SK-N-SH (cell line): ENCODE data around the gene ANKRD33B. TPM values are rescaled to one million over a fixed set of nuclear protein-coding genes. Genes with fewer than 3 reads are reported as not detected.

ENCODE experiments used
- CTCF ChIA-PET: fragments of 300-600, 350-600 bp; formaldehyde crosslinking; extraction: SDS; loops from one replicate; lab custom pipeline; 2021; lab: Yijun Ruan, JAX
- POLR2A ChIA-PET: fragments of 350-600 bp; sonication (Branson Sonifier 250); formaldehyde crosslinking; extraction: SDS; loops from one replicate; lab custom pipeline; 2020; ENCODE audit warnings: antibody characterized with exemption, inconsistent platforms; lab: Yijun Ruan, JAX
- DNase-seq: peaks from one replicate; pipeline ENCODE4 v3.0.0; 2012
- H2AFZ ChIP-seq: fragments of 200-600 bp; sonication (generic); 2 replicates; pipeline ENCODE4 v1.8.1; 2016; ENCODE audit warnings: antibody characterized with exemption, mild to moderate bottlenecking, low read depth
- H3F3A ChIP-seq: fragments of 200-600 bp; sonication (generic); replicated peaks from 2 replicates; pipeline ENCODE3; 2016; ENCODE audit warnings: antibody characterized with exemption, mild to moderate bottlenecking; ENCODE audit not compliant: insufficient read depth
- H3K27ac ChIP-seq, 2 experiments: fragments of 200-500 bp in 1 of 2; fragments of 200-600 bp in 1 of 2; sonication (Bioruptor generic) in 1 of 2; sonication (generic), shearing (Covaris generic) in 1 of 2; 2 replicates each; pipeline versions ENCODE4 v1.5.1 to v1.6.1; 2014 to 2016; ENCODE audit warnings: low read depth in 2 of 2, inconsistent platforms in 1 of 2, low read length in 1 of 2, mild to moderate bottlenecking in 1 of 2, mixed read lengths in 1 of 2
- H3K27me3 ChIP-seq: fragments of 200-600 bp; sonication (generic), shearing (Covaris generic); 2 replicates; pipeline ENCODE4 v1.6.1; 2016; ENCODE audit warnings: mixed run types; ENCODE audit not compliant: insufficient read depth
- H3K36me3 ChIP-seq, 2 experiments: fragments of 200-500 bp in 1 of 2; fragments of 200-600 bp in 1 of 2; sonication (Bioruptor generic) in 1 of 2; sonication (generic) in 1 of 2; replicated peaks in 1 of 2; 2 replicates each; pipeline versions ENCODE3 to v1.5.1; 2014 to 2016; ENCODE audit warnings: low read length in 1 of 2, mild to moderate bottlenecking in 1 of 2; ENCODE audit not compliant: insufficient read depth in 2 of 2, control insufficient read depth in 1 of 2
- H3K4me1 ChIP-seq, 2 experiments: fragments of 200-500 bp in 1 of 2; fragments of 200-600 bp in 1 of 2; sonication (Bioruptor generic) in 1 of 2; sonication (generic), shearing (Covaris generic) in 1 of 2; 2 replicates each; pipeline versions ENCODE4 v1.5.1 to v1.6.1; 2014 to 2016; ENCODE audit warnings: low read depth in 1 of 2, low read length in 1 of 2, mixed run types in 1 of 2; ENCODE audit not compliant: insufficient read depth in 2 of 2, control insufficient read depth in 1 of 2
- H3K4me2 ChIP-seq: fragments of 200-600 bp; sonication (generic), shearing (Covaris generic); 2 replicates; pipeline ENCODE4 v1.6.1; 2017; ENCODE audit warnings: mixed run types
- H3K4me3 ChIP-seq, 2 experiments: fragments of 200-500 bp in 1 of 2; fragments of 200-600 bp in 1 of 2; sonication (Bioruptor generic) in 1 of 2; sonication (generic), shearing (Covaris generic) in 1 of 2; 2 replicates each; pipeline versions ENCODE4 v1.5.1 to v1.8.1; 2014 to 2016; ENCODE audit warnings: low read depth in 2 of 2, inconsistent platforms in 1 of 2, low read length in 1 of 2, mild to moderate bottlenecking in 1 of 2, mixed read lengths in 1 of 2, moderate library complexity in 1 of 2
- H3K79me2 ChIP-seq: fragments of 200-600 bp; sonication (generic); 2 replicates; pipeline ENCODE4 v1.8.1; 2017; ENCODE audit warnings: mild to moderate bottlenecking; ENCODE audit not compliant: insufficient read depth
- H3K9ac ChIP-seq: fragments of 200-600 bp; sonication (generic); 2 replicates; pipeline ENCODE4 v1.6.1; 2017; ENCODE audit warnings: mixed run types
- H3K9me2 ChIP-seq: fragments of 200-600 bp; sonication (generic); 2 replicates; pipeline ENCODE4 v1.6.1; 2017; ENCODE audit warnings: mixed run types
- H3K9me3 ChIP-seq: fragments of 200-600 bp; sonication (generic); 2 replicates; pipeline ENCODE4 v1.6.1; 2017; ENCODE audit warnings: mixed run types, mild to moderate bottlenecking, moderate library complexity
- H4K20me1 ChIP-seq: fragments of 200-600 bp; sonication (generic); 2 replicates; pipeline ENCODE4 v1.6.1; 2017; ENCODE audit warnings: mild to moderate bottlenecking, mixed run types; ENCODE audit not compliant: insufficient read depth
- CHD2 ChIP-seq: fragments of 150-350 bp; IDR thresholded peaks from 2 replicates; pipeline ENCODE4 v1.6.1; 2018; ENCODE audit warnings: low read length; ENCODE audit not compliant: partially characterized antibody
- ELF1 ChIP-seq: IDR thresholded peaks from 2 replicates; pipeline ENCODE4 v1.4.0; 2012
- EP300 ChIP-seq, 2 experiments: IDR thresholded peaks; 2 replicates each; pipeline versions ENCODE4 v1.4.0 to v1.6.1; 2012; ENCODE audit warnings: borderline replicate concordance in 1 of 2, low read depth in 1 of 2, low read length in 1 of 2
- EZH2phosphoT487 ChIP-seq: fragments of 200-600 bp; sonication (generic); IDR thresholded peaks from 2 replicates; pipeline ENCODE4 v1.6.1; 2017; ENCODE audit warnings: low read depth, mixed run types, mild to moderate bottlenecking, antibody characterized with exemption, moderate library complexity, borderline replicate concordance
- FOXJ3 ChIP-seq: sonication (generic); formaldehyde crosslinking; IDR thresholded peaks from 2 replicates; pipeline ENCODE4 v1.5.1; 2020; ENCODE audit warnings: mild to moderate bottlenecking, missing genetic modification reagents
- FOXM1 ChIP-seq: IDR thresholded peaks from 2 replicates; pipeline ENCODE4 v1.4.0; 2012; ENCODE audit warnings: low read depth, mild to moderate bottlenecking
- GATA2 ChIP-seq: sonication (generic); formaldehyde crosslinking; IDR thresholded peaks from 2 replicates; pipeline ENCODE4 v1.5.0; 2020; ENCODE audit warnings: mild to moderate bottlenecking, missing genetic modification reagents
- JUND ChIP-seq: IDR thresholded peaks from 2 replicates; pipeline ENCODE4 v1.4.0; 2012
- MEF2A ChIP-seq: IDR thresholded peaks from 2 replicates; pipeline ENCODE4 v1.4.0; 2012; ENCODE audit warnings: low read depth, borderline replicate concordance
- MXI1 ChIP-seq: IDR thresholded peaks from 2 replicates; pipeline ENCODE4 v1.6.1; 2012; ENCODE audit warnings: mild to moderate bottlenecking, low read depth, low read length, improper control_type of control experiment
- PBX3 ChIP-seq: IDR thresholded peaks from 2 replicates; pipeline ENCODE4; 2012
- POLR2AphosphoS5 ChIP-seq: IDR thresholded peaks from 2 replicates; pipeline ENCODE4 v1.6.1; 2012; ENCODE audit warnings: low read depth, low read length
- RCOR1 ChIP-seq: fragments of 150-350 bp; IDR thresholded peaks from 2 replicates; pipeline ENCODE4 v1.6.1; 2017; ENCODE audit warnings: antibody characterized with exemption, low read length
- RXRA ChIP-seq: IDR thresholded peaks from 2 replicates; pipeline ENCODE4 v1.4.0; 2012; ENCODE audit warnings: low read depth, mild to moderate bottlenecking, borderline replicate concordance
- SMC3 ChIP-seq: IDR thresholded peaks from 2 replicates; pipeline ENCODE4 v1.6.1; 2012; ENCODE audit warnings: low read depth, low read length, improper control_type of control experiment
- TCF12 ChIP-seq: IDR thresholded peaks from 2 replicates; pipeline ENCODE4 v1.4.0; 2012
- YY1 ChIP-seq: IDR thresholded peaks from 2 replicates; pipeline ENCODE4 v1.4.0; 2012; ENCODE audit warnings: low read depth, mild to moderate bottlenecking
- ZBTB33 ChIP-seq: IDR thresholded peaks from 2 replicates; pipeline ENCODE4 v1.4.0; 2012; ENCODE audit warnings: low read depth, borderline replicate concordance
- WGBS: methylation state at CpG from one replicate; pipeline ENCODE4 v1.1.6; 2017; ENCODE audit warnings: low lambda C conversion rate; 5-methylcytosine and 5-hydroxymethylcytosine counted together
- polyA plus RNA-seq, 3 experiments: library from polyadenylated mRNA; depleted of rRNA; stranded (reverse); fragments of >200 nt; gene quantifications; 2 replicates each; pipeline ENCODE4 v1.2.3, GENCODE V29; 2012
- TF ChIP-seq, protein P1 (sequence below): fragments of 150-350 bp; IDR thresholded peaks from 2 replicates; pipeline ENCODE4 v1.6.1; 2016; ENCODE audit warnings: mild to moderate bottlenecking, low read depth, low read length
- TF ChIP-seq, protein P2 (sequence below): fragments of 200-600 bp; sonication (generic); IDR thresholded peaks from 2 replicates; pipeline ENCODE4 v1.6.1; 2017; ENCODE audit warnings: antibody characterized with exemption, mild to moderate bottlenecking, moderate library complexity
- TF ChIP-seq, protein P3 (sequence below): IDR thresholded peaks from 2 replicates; pipeline ENCODE4 v1.4.0; 2012; ENCODE audit warnings: low read depth

Gene ANKRD33B
- polyA plus RNA-seq, 1 of the 3 experiments (the other 2 are of a cell fraction): 1.8 TPM

DNA sequence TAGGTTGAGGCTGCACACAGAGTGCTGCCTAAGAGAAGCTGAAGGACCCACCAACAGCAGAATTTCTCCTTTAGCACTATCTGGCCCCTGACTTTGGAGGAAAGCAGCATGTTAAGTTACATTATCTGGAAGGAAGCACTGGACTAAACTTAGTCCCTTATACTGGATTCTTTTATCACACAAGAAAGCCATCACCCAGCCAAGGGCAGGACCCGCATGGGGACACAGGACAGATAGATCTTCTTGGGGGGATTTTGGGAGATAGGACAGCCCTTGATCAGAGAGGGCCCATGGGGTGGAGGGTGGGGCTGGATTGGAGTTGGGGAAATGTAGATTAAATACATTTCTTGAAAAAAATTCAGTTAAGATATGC is 14.4 kb downstream of the ANKRD33B start:
- TF ChIP-seq PBX3: no peak
- TF ChIP-seq, protein P1, sequence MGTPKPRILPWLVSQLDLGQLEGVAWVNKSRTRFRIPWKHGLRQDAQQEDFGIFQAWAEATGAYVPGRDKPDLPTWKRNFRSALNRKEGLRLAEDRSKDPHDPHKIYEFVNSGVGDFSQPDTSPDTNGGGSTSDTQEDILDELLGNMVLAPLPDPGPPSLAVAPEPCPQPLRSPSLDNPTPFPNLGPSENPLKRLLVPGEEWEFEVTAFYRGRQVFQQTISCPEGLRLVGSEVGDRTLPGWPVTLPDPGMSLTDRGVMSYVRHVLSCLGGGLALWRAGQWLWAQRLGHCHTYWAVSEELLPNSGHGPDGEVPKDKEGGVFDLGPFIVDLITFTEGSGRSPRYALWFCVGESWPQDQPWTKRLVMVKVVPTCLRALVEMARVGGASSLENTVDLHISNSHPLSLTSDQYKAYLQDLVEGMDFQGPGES: no peak
- TF ChIP-seq, protein P2, sequence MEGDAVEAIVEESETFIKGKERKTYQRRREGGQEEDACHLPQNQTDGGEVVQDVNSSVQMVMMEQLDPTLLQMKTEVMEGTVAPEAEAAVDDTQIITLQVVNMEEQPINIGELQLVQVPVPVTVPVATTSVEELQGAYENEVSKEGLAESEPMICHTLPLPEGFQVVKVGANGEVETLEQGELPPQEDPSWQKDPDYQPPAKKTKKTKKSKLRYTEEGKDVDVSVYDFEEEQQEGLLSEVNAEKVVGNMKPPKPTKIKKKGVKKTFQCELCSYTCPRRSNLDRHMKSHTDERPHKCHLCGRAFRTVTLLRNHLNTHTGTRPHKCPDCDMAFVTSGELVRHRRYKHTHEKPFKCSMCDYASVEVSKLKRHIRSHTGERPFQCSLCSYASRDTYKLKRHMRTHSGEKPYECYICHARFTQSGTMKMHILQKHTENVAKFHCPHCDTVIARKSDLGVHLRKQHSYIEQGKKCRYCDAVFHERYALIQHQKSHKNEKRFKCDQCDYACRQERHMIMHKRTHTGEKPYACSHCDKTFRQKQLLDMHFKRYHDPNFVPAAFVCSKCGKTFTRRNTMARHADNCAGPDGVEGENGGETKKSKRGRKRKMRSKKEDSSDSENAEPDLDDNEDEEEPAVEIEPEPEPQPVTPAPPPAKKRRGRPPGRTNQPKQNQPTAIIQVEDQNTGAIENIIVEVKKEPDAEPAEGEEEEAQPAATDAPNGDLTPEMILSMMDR: no peak
- no peak for TF ChIP-seq RXRA
- TF ChIP-seq, protein P3, sequence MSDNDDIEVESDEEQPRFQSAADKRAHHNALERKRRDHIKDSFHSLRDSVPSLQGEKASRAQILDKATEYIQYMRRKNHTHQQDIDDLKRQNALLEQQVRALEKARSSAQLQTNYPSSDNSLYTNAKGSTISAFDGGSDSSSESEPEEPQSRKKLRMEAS: no peak
- TF ChIP-seq RCOR1: no peak
- TF ChIP-seq GATA2 (CRISPR knock-in tag): no peak
- no peak overlapping the region for H3K4me3 ChIP-seq

DNA sequence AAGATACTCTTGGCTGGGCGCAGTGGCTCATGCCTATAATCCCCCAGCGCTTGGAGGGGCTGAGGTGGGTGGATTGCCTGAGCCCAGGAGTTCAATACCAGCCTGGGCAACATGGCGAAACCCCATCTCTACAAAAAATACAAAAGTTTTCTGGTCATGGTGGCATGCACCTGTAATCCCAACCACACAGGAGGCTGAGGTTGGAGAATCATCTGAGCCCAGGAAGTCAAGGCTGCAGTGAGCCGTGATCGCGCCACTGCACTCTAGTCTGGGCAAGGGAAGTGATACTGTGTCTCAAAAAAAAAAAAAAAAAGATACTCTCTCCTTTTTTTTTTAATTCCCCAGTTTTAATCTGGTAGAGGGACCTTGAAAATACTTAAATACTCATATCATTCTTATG is 15.0 kb downstream of the ANKRD33B start:
- POLR2A ChIA-PET: no interaction called here
- H4K20me1 ChIP-seq: peaks cover 15% of the 10 kb centered on the region; the same call in 1 of the 2 replicates
- DNase-seq: no peak
- no peak overlapping the region for H3K4me3 ChIP-seq
- no peak overlapping the region for H2AFZ ChIP-seq
- peaks cover 0 to 12% of the 10 kb centered on the region in 2 experiments; a peak in 1 of 4 replicates for H3K4me1 ChIP-seq
- no peak overlapping the region for H3K9ac ChIP-seq
- H3K9me3 ChIP-seq: no peaks in the 10 kb centered on the region
- H3K4me2 ChIP-seq: no peak overlapping the region
- H3K27me3 ChIP-seq: no peaks in the 10 kb centered on the region
- CTCF ChIA-PET: no interaction called here
- no peaks in the 10 kb centered on the region for H3K9me2 ChIP-seq
- peaks cover 27% of the 10 kb centered on the region for H3K79me2 ChIP-seq
- no peaks in the 10 kb centered on the region for H3F3A ChIP-seq
- WGBS: 85% methylated on average over 6 of the region's 6 CpGs
- no peaks in the 10 kb centered on the region for H3K36me3 ChIP-seq
- H3K27ac ChIP-seq: no peak overlapping the region
- TF ChIP-seq TCF12 (no peak), ZBTB33 (no peak), MEF2A (no peak), FOXM1 (no peak), MXI1 (no peak), ELF1 (no peak), POLR2AphosphoS5 (no peak), SMC3 (no peak), EP300 (IDR thresholded peaks at IDR 0.05; ENCODE audit: borderline replicate concordance in 1 of 2, low read depth in 1 of 2, low read length in 1 of 2) (no peak), EZH2phosphoT487 (no peak), CHD2 (no peak), RCOR1 (no peak), JUND (no peak), FOXJ3 (CRISPR knock-in tag) (no peak), YY1 (no peak)
- TF ChIP-seq, protein P3: no peak
- TF ChIP-seq, protein P1: no peak

More for the DNA sequence above, 14.4 kb downstream of the ANKRD33B start:
- Histone ChIP-seq H4K20me1 (peaks cover 15% of the 10 kb centered on the region; the same call in 1 of the 2 replicates), H3K79me2 (peaks cover 24% of the 10 kb centered on the region), H3K36me3 (no peaks in the 10 kb centered on the region), H3K9me2 (no peaks in the 10 kb centered on the region), H3K4me2 (peak overlapping the region; percentile 45; the same call in 1 of the 2 replicates), H3K9ac (no peak overlapping the region), H3K4me1 (peaks cover 0 to 12% of the 10 kb centered on the region in 2 experiments; a peak in 1 of 4 replicates), H3K9me3 (no peaks in the 10 kb centered on the region), H2AFZ (no peak overlapping the region), H3K27me3 (no peaks in the 10 kb centered on the region), H3F3A (no peaks in the 10 kb centered on the region), H3K27ac (peak overlapping the region in 1 of 2 experiments; percentile 65; a peak in 2 of 4 replicates)
- ChIA-PET CTCF (interaction anchor here (1.0 kb wide), 1 partner anchor 49 kb away, joined by 3 read pairs; no protein-coding TSS in a partner anchor), POLR2A (no interaction called here)
- no peak for DNase-seq
- WGBS: 100% methylated on average over 1 of the region's 1 CpG
